SK-N-SH treated with all-trans-retinoic acid at 6 μM for 48 hours (cell line): ENCODE data around the gene PRKG1.

Experiments used
- ARNTL ChIP-seq: fragments of 450-650 bp; formaldehyde crosslinking; IDR thresholded peaks from 2 replicates; pipeline ENCODE4 v1.5.0; 2020; ENCODE audit warnings: low read depth, mild to moderate bottlenecking, moderate library complexity, borderline replicate concordance
- ZFP30 ChIP-seq: fragments of 450-650 bp; formaldehyde crosslinking; IDR thresholded peaks from 2 replicates; pipeline ENCODE4 v1.5.0; 2022; ENCODE audit warnings: mild to moderate bottlenecking, moderate library complexity

- TF ChIP-seq ARNTL (CRISPR knock-in tag) (no peak), ZFP30 (CRISPR knock-in tag) (no peak)
These were observed 457.8 kb downstream of the PRKG1 start for GRCh38 chr10:51532044-51532443.
